Effector memory CD8-positive, alpha-beta T cell (primary cell): ENCODE measurements around the gene ACAN.
A peak's percentile ranks its signal among the peaks of the same experiment; 100 is the strongest.

Experiments used
- ATAC-seq: fragments of 150-1000 bp; cut with Tn5 transposase; replicated peaks from 2 replicates; pipeline ENCODE4 v1.10.0; 2021; ENCODE audit warnings: mild to moderate bottlenecking, moderate library complexity
- DNase-seq, 3 experiments: peaks; one replicate each; pipeline ENCODE4 v3.0.0; 2021
- H3K27ac Mint-ChIP-seq, 2 donors: one replicate each; pipeline ENCODE4 v1.8.0; 2022; ENCODE audit warnings: mild to moderate bottlenecking in 2 of 2, mixed read lengths in 2 of 2, moderate library complexity in 2 of 2
- H3K27me3 Mint-ChIP-seq, 2 donors: one replicate each; pipeline ENCODE4 v1.8.0; 2022; ENCODE audit warnings: mixed read lengths in 2 of 2
- H3K36me3 Mint-ChIP-seq: one replicate; pipeline ENCODE4 v1.8.0; 2022; ENCODE audit warnings: mild to moderate bottlenecking, moderate library complexity, mixed read lengths; ENCODE audit not compliant: insufficient read depth
- H3K4me1 Mint-ChIP-seq, 2 donors: one replicate each; pipeline ENCODE4 v1.8.0; 2022; ENCODE audit warnings: low read depth in 2 of 2, mixed read lengths in 2 of 2
- H3K4me3 Mint-ChIP-seq, 2 donors: one replicate each; pipeline ENCODE4 v1.8.0; 2022; ENCODE audit warnings: mild to moderate bottlenecking in 2 of 2, mixed read lengths in 2 of 2, moderate library complexity in 2 of 2
- H3K9me3 Mint-ChIP-seq, 2 donors: one replicate each; pipeline ENCODE4 v1.8.0; 2022; ENCODE audit warnings: mixed read lengths in 2 of 2

Gene ACAN

DNA sequence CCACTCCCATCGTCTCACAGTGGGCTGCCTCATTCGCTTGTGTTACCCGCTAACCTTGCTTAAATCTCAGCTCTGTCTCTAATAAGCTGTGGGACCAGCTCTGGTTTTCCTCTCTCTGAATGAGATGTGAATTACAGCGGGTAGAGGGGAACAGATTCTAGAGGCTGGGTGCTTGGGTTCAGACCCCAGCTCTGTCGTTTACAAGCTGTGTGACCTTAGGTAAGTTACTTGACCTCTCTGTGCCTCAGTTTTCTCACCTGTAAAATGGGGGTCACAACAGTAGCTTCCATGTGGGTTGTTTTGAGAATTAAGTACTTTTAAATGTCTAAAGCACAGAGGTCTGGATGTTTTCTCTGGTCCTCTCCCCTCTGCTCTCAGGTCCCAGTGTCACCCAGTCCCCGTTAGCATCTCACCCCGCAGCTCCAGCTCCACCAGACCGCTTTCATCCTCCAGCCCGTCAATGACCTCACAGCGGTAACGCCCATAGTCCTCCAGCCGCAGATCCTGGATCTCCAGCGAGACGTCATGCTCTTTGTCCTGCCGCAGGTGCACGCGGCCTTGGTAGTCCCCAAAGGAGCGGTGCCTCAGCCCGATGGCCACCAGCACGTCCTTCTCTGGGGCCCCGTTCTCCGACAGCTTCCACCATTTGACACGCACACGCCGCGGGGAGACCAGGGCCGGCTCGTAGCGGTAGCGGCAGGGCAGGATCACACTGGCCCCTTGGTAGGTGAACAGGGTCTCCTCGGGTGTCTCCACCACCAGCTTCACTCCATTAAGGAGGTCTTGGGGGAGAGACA, 77.9 kb downstream of the ACAN start:
- H3K27me3 Mint-ChIP-seq, result no peaks in the 10 kb centered on the region
- no peak for DNase-seq
- H3K36me3 Mint-ChIP-seq, result peaks cover 16% of the 10 kb centered on the region
- H3K27ac Mint-ChIP-seq, result peak overlapping the region in 1 of 2 donors; percentile 27
- ATAC-seq, result no peak
- H3K4me3 Mint-ChIP-seq, result no peak overlapping the region
- H3K4me1 Mint-ChIP-seq, result peaks cover 0 to 2% of the 10 kb centered on the region in 2 donors
- no peaks in the 10 kb centered on the region for H3K9me3 Mint-ChIP-seq

DNA sequence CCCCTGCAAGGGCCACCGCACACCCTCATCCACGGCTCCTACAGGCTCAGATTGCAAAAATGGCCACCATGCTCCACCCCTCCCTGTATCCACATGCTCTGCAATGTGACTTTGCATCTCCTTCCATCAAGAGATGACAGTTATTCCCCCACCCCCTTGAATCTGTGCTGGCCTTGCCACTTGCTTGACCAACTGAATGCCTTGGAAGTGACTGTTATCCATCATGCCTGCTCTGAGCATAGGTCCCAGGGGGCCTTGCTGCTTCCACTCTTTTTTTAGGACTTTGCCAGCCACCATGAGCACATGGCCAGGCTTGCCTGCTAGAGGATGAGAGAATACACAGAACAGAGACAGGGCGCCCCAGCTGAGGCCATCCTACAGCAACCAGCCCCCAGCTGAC, 78.5 kb downstream of the ACAN start:
- Mint-ChIP-seq H3K36me3 (peaks cover 14% of the 10 kb centered on the region), H3K9me3 (no peaks in the 10 kb centered on the region), H3K4me1 (no peaks in the 10 kb centered on the region), H3K27ac (peak overlapping the region in 1 of 2 donors; percentile 27), H3K4me3 (no peak overlapping the region), H3K27me3 (no peaks in the 10 kb centered on the region)
- DNase-seq, result no peak
- ATAC-seq, result no peak

DNA sequence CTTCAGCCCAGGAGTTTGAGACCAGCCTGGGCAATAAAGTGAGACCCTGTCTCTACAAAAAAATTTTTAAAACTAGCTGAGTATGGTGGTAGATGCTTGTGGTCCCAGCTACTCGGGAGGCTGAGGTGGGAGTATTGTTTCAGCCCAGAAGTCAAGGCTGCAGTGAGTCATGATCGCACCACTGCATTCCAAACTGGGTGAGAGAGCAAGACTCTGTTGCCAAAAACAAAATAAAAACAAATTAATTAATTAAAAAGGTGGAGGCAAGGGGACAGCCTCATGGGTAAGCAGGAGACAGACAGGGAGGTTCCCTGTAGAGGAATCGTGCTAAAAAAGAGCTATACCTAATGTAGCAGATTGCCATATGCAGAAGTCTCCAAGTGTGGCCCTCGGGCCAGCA, 79.5 kb downstream of the ACAN start:
- Mint-ChIP-seq H3K27ac (no peak overlapping the region), H3K36me3 (peaks cover 17% of the 10 kb centered on the region), H3K4me1 (no peaks in the 10 kb centered on the region), H3K27me3 (no peaks in the 10 kb centered on the region), H3K4me3 (no peak overlapping the region), H3K9me3 (no peaks in the 10 kb centered on the region)
- ATAC-seq, result no peak
- DNase-seq, result no peak

DNA sequence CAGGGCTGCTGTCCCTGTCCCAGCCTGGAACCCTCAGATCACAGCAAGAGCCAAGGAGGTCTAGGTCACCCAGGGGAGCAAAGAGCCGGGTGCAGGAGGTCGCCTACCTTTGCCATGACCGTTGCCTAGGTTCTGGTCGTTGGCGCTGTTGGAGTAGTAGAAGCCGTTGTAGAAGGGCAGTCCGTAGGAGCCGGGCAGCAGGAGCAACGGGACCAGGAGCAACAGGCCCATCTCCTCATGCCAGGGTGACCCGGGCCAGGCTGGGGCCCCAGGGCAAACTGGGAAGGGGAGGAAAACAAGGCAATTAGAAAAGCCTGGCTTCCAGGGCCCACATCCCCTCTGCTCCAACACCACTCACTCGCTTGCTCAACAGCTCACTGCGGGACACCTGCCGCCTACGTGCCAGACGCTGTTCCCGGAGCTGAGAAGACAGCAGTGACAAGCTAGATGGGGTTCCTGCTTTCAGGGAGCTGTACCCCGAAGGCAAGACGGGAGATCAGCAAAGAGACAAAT, 83.9 kb downstream of the ACAN start:
- DNase-seq (no peak), ATAC-seq (no peak)
- Mint-ChIP-seq H3K4me3 (no peak overlapping the region), H3K27ac (no peak overlapping the region), H3K36me3 (peaks cover 11% of the 10 kb centered on the region), H3K27me3 (no peaks in the 10 kb centered on the region), H3K4me1 (no peaks in the 10 kb centered on the region), H3K9me3 (no peaks in the 10 kb centered on the region)

DNA sequence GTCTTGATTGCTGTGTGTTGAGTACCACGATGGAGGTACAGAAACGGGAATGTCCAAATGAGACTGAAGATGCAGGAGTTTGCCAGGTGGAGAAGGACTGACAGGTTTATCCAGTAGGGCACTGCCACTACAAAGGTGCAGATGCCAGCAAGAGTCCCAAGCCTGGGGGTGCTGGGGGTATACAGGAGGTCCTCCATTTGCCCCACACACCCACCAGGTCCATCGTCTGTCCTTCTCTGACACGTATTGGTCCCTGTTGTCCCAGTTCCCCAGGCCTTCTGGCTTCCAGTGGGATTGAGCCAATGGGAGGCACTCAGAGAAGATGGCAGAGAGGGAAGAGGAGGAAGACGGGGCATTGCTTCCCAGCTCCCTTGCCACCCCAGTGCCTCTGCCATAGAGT, 85.5 kb downstream of the ACAN start:
- Mint-ChIP-seq H3K27me3 (peaks cover 0 to 7% of the 10 kb centered on the region in 2 donors), H3K36me3 (peaks cover 9% of the 10 kb centered on the region), H3K9me3 (no peaks in the 10 kb centered on the region), H3K27ac (no peak overlapping the region), H3K4me1 (no peaks in the 10 kb centered on the region), H3K4me3 (no peak overlapping the region)
- DNase-seq, result no peak
- no peak for ATAC-seq

DNA sequence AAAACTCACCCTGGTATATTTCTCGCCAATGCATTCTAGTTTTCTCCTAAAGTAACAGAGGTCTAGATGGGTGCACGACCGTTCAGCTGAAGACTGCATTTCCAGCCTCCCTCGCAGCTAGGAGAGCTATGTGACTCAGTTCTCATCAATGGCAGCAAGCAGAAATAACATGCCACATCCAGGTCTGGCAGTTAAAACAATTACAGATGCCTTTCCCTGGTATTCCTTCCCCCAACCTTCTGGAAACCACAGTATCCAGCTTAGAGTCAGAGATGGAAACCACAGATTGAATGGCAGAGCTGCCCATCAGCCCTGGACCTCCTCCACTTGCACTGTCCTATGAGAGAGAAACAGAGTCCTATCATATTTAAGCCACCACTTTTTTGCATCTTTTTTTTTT, 87.3 kb downstream of the ACAN start:
- no peak for DNase-seq
- peaks cover 4 to 6% of the 10 kb centered on the region in 2 donors for H3K4me1 Mint-ChIP-seq
- H3K27ac Mint-ChIP-seq, result no peak overlapping the region
- peaks cover 4% of the 10 kb centered on the region for H3K36me3 Mint-ChIP-seq
- H3K27me3 Mint-ChIP-seq, result peaks cover 0 to 8% of the 10 kb centered on the region in 2 donors
- no peaks in the 10 kb centered on the region for H3K9me3 Mint-ChIP-seq
- no peak overlapping the region for H3K4me3 Mint-ChIP-seq
- ATAC-seq, result no peak

DNA sequence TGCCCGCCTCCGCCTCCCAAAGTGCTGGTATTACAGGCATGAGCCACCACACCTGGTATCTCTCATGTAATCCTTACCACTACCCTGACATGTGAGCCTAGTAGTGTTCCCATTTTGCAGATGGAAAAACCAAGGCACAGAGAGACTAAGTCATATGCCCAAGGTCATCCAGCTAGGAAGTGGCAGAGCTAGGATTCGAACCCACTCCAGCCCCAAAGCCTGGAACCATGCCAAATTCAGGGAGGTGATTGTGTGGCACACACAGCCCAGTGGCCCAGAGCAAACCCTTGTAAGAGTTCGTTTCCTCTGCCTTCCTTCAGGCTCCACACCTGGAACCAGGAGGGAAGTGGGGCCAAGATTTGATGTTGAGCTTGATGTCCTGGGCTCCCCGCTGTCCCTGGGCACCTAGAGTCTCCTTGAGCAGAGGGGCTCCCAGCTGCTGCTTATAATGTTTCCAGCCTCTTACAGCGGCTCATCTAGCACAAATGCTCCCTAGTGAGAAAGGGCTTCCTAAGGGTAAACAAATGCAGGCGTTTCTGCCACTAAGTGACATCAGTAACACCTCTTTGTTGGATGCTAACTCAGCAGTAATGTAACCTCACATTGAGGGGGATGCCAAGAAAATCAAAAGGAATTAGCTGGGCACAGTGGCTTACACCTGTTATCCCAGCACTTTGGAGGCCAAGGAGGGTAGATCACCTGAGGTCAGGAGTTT, 88.5 kb downstream of the ACAN start:
- peak overlapping the region in 1 of 2 donors; percentile 22 for H3K27ac Mint-ChIP-seq

DNA sequence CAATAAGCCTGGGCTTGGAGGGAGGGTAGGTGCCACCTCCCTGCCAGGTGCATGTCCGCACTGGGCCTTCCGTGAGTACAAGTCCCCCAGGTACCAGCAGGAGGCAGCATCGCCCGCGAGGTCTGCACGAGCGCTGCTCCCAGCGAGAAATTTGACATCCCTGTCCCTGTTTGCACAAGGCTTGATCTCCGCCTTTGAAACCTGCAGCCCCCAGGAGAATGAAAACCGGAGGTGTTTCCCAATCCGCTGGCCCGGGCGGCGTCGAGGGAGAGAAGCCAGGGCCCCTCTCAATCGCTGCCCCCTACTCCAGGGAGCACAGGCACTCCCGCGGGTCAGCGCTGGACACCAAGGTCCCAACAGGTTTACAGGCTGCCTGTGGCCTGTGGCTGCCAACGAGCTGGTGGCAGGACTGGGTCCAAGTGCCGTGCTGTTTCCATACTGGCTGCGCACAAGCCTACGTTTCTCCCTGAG, 91.1 kb downstream of the ACAN start:
- Mint-ChIP-seq H3K4me1 (peaks cover 13 to 20% of the 10 kb centered on the region in 2 donors), H3K4me3 (peak overlapping the region; percentile 78 to 84), H3K27ac (no peak overlapping the region), H3K36me3 (peaks cover 9% of the 10 kb centered on the region), H3K9me3 (no peaks in the 10 kb centered on the region), H3K27me3 (peaks cover 0 to 8% of the 10 kb centered on the region in 2 donors)
- ATAC-seq (peak; percentile 76), DNase-seq (peak; percentile 78 to 81 (median 79))

More for the DNA sequence above, 88.5 kb downstream of the ACAN start:
- ATAC-seq (no peak), DNase-seq (no peak)
- Mint-ChIP-seq H3K36me3 (peaks cover 10% of the 10 kb centered on the region), H3K9me3 (no peaks in the 10 kb centered on the region), H3K4me1 (peaks cover 9 to 13% of the 10 kb centered on the region in 2 donors), H3K4me3 (no peak overlapping the region), H3K27me3 (peaks cover 0 to 8% of the 10 kb centered on the region in 2 donors)

DNA sequence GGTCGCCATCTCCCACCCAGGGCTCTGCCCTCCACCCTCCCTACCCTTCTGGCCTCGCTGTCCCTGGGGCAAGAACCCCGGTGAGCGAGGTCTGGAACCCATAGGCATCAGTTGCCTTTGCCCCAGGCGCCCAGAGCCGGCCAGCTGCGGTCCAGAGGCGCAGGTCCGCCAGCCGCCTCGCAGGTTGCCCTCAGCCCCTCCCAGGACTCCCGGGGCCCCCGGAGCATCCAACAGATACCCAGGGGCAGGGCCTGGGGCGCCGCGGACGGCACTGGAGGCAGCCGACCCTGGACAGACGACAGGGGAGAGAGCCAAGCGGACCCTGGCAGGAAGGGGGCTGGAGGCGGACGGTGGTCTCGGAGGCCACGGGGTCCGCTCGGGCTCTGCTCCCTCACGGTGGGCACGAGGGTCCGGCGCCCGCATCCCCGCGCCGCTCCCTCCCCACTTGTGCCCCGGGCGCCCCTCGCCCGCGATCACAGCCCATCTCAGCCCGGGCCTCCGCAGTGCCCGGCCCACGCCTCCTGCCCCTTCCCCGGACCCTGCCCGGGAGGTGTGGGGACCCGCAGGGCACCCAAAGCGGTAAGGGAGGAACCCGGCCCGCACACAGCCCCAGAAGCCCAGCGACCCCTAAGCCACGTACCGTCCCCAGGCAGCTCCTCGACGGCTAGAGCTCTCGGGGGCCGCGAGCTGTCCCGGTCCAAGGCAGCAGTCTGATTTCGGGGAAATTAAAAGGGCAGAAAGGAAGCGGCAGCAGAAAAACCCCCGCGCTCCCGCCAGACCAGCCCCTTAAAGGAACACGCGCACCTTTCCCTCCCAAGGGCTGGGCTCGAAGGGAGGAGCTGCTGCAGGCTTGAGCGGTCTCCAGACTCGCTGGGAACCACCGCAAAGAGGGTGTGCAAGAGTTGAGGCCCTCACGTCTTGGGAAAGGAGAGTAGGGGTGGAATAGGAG, 91.9 kb downstream of the ACAN start, which contains the start of gene HAPLN3:
HAPLN3 (minus strand) TSS at position 726 of the 949 bp plus-strand sequence. CDS start 8,246 bp downstream, outside the sequence.
- peaks cover 0 to 8% of the 10 kb centered on the region in 2 donors for H3K27me3 Mint-ChIP-seq
- ATAC-seq, result peak; percentile 54
- no peaks in the 10 kb centered on the region for H3K9me3 Mint-ChIP-seq
- peak within 1 kb of the TSS; percentile 49 to 78 for H3K27ac Mint-ChIP-seq
- peak; percentile 20 to 34 (median 24) for DNase-seq
- peaks cover 13 to 20% of the 10 kb centered on the region in 2 donors for H3K4me1 Mint-ChIP-seq
- peaks cover 9% of the 10 kb centered on the region for H3K36me3 Mint-ChIP-seq
- H3K4me3 Mint-ChIP-seq, result peak within 1 kb of the TSS; percentile 78 to 84

DNA sequence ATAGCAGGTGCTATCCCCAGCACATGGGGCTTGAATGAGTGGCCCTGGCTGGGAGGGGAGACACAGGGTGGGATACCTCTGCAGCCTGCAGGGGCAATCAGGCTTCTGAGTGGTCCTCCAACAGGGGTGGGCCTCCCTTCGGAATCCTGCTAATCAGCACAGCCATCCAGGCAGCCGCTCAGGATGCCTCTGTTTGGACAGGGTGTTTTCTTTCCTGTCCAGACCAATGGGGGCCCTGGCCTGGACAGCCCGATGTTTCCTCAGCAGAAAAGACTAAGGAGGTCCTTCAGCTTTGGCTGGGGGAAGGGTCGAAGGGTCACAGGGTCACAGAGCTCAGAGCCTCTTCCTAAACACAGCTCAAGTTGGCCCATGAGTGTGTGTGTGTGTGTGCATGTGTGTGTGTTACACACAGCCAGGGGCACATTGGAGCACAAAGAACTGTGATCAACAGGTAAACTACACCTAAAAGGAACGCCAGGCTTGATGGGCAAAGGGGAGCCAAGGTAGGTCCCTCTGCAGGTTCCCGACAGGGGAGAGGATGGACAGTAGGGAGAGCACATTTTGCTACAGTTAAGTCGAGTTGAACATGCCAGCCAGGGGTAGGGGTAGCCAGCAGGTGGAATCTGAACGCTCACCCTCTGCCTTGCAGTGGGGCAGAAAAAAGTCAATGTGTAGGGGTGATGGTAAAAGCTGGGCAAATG, 93.2 kb downstream of the ACAN start:
- DNase-seq (no peak), ATAC-seq (no peak)
- Mint-ChIP-seq H3K4me1 (peaks cover 13 to 20% of the 10 kb centered on the region in 2 donors), H3K27ac (no peak overlapping the region), H3K9me3 (no peaks in the 10 kb centered on the region), H3K27me3 (peaks cover 0 to 8% of the 10 kb centered on the region in 2 donors), H3K36me3 (peaks cover 9% of the 10 kb centered on the region), H3K4me3 (no peak overlapping the region)

DNA sequence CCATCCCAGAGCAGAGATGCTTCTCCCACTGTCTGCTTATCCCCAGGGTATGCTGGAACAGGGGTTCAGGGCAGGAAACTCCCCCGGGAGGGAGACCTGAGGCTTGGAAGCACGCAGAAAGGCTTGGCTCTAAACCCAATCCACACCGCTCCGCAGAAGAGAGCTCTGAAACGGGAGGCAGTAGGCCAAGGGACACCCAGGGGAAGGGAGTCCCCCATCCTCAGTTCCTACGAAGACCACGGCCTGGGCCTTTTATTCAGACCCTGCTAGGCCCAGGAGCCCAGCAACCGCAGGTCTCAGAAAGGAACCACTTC, 93.9 kb downstream of the ACAN start:
- peaks cover 13 to 20% of the 10 kb centered on the region in 2 donors for H3K4me1 Mint-ChIP-seq
- ATAC-seq (no peak), DNase-seq (no peak)
- peaks cover 9% of the 10 kb centered on the region for H3K36me3 Mint-ChIP-seq
- no peak overlapping the region for H3K4me3 Mint-ChIP-seq
- peaks cover 0 to 8% of the 10 kb centered on the region in 2 donors for H3K27me3 Mint-ChIP-seq
- H3K27ac Mint-ChIP-seq, result no peak overlapping the region
- H3K9me3 Mint-ChIP-seq, result no peaks in the 10 kb centered on the region

DNA sequence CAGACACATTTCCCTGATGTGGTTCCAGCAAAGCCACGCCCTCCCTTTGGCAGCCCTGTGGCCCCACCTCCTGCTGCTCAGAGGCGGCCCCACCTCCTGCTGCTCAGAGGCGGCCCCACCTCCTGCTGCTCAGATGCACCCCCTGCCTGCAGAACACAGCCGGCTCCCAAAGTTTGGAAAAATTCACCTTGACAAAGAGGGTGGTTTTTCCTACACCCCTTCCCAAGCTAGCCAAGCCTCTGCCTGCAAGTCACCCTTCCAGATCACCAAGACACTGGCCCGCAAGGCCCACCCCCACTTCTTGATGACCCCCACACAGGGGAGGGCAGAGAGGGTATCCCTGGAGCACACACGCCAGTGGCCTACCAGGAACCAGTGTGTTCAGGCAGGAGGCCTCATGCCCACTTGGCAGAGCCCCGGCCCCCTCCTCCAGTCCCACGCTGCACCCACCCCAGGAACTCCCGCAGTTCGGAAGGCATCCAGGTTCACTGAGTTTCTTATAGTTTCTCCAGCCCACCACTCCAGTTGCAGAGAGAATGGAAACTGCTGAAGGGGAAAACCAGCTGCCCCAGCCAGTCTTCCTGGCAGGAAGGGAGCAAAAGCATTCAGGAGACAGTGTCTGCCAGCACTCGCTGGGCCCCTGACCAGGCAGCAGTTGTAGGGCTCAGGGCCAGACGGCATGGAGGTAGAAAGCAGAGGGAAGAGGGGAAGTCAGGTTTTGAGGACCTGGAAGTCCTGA, 94.4 kb downstream of the ACAN start:
- Mint-ChIP-seq H3K36me3 (peaks cover 9% of the 10 kb centered on the region), H3K27me3 (peaks cover 0 to 8% of the 10 kb centered on the region in 2 donors), H3K27ac (no peak overlapping the region), H3K4me1 (peaks cover 13 to 20% of the 10 kb centered on the region in 2 donors), H3K4me3 (no peak overlapping the region), H3K9me3 (no peaks in the 10 kb centered on the region)
- peak; percentile 65 for ATAC-seq
- peak; percentile 25 to 52 (median 38) for DNase-seq
